ENCODE results near the gene KLHL36. TPM values are rescaled to one million over a fixed set of nuclear protein-coding genes. Genes with fewer than 3 reads are reported as not detected.

The KLHL36 gene
- total RNA-seq, 2 donors from 2014 or later, result 35.8 to 47.0 TPM

DNA sequence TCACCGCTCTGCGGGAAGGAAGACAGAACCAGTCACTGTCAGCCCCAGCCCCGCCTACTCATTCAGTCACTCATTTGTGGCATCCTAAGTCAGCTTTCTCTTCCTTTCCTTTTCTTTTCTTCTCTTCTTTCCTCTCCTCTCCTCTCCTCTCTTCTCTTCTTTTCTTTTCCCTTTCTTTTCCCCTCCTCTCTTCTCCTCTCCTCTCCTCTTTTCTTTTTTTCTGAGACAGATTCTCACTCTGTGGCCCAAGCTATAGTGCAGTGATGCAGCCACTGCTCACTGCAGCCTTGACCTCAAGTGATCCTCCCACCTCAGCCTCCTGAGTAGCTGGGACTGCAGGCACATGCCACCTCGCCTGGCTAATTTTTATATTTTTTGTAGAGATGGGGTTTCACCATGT is 10.6 kb upstream of the KLHL36 start:
- ATAC-seq (no peak), DNase-seq (no peak)
- intact Hi-C loops (cut with DNase I), result no loop called here

DNA sequence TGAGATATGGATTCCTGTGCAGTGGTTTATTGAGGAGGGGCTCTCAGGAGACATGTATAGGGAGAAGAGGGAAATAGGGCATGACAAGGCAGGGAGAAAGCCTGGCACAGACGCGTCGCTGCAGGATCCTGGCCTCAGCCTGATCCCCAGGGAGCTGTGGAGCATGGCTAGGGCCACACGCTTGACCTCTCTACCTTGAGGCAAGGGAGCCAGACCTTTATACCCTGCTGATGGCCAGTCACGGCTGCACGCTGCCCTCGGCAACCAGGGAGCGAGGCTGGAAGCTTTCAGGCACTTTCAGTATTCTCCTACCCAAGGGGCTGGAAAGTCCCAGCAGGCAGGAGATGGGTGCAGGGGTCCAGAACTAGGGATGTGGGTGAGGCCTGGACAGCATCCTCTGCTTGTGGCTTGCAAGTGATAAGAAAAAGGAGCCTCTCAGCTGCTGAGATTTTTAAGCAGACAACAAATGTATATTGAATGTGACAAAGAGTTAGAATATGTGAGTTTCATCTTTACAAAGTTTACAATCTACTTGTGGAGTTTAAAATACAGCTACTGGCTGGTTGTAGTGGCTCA is 10.0 kb upstream of the KLHL36 start:
- DNase-seq (no peak), ATAC-seq (no peak)
- intact Hi-C loops (cut with DNase I), result no loop called here

DNA sequence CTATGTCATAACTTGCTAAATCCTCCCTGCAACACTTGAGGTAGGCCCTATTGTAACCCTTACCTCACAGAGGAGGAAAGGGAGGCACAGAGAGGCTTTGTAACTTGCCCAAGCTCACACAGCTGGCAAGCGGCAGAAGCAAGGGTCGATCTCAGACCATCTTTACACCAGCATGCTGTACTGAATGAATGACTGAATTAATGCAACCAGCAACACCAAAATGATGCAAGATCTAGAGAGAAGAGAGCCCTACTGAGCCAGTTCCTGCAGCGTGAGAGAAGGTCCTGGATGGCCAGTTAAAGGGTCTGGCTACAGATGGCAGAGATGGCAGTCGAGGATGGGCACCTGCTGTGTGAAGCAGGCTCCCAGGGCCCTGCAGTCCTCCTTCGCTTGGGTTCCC is 8.2 kb upstream of the KLHL36 start:
- no peak for DNase-seq
- intact Hi-C loops (cut with DNase I), result no loop called here
- no peak for ATAC-seq

DNA sequence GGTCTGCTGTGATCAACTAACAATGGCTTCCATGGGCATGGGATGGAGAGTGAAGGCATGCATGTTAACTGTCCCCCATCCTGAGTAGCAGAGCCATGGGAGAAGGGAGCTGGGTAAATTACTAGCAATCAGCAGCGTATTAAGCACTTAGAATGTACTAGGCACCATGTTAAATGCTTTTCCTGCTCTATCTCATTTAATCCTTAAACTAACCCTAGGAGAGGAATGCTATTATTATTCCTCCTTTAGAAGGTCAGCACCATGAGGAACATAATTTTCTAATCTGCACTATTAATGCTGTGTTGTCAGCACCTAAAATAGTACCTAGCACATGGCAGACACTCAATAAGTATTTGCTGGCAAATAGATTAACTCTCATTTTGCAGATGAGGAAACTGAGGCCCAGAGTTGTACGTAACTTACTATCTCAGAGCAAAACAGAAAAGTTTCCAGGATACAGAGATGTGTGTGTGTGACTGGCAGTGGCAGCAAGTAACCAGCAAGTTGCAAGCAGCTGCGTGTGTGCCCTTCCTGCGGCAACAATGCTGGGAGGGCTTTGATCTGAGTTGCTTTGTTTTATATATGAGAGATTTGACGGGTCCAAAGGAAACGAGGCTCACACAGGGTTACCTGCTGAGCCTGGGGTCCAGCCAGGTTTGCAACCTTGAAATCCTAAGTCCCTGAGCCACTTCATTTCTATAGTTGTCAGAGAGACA is 6.5 kb upstream of the KLHL36 start:
- no peak for ATAC-seq
- intact Hi-C loops (cut with DNase I), result no loop called here

DNA sequence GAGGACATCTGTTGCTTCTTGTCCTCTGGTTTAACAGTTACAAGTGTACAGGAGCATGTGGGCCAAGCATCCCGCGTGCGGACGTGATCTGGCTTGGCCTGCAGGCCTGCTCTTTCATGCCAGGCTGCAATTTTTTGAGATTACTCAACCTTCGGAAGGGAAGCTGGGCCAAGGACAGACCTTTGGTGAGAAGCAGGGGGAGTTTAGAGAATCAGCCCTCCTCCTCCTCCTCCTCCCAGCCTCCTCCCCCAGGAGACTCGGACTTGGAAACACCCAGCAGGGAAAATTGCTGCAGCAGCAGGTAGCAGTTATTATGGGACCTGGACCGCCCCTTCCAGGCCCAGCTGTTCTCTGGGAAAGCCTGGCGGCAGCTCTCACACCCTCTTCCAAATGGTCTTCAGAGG is 5.1 kb upstream of the KLHL36 start:
- intact Hi-C loops (cut with DNase I), result no loop called here
- ATAC-seq (peak; percentile 88 to 93), DNase-seq (peak; percentile 77)

More for the DNA sequence above, 6.5 kb upstream of the KLHL36 start:
- no peak for DNase-seq

DNA sequence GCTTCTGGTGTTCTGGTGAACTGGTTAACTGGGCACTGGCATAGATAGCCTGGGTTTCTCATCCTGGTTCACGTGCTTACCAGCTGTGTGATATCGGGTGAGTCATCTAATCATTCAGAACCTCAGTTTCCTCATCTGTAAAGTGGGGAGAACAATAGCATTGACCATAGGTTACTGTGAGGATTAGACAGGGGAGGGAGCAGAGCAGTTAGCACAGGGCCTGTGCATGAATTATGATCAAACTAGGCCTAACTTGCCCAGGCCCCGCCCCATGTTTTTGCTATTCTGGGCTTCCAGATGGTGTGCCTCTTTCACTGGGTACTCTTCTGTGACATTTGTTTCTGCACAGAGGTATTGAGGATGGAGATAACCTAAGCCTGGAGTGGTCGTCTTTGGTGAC is 4.6 kb upstream of the KLHL36 start:
- intact Hi-C loops (cut with DNase I), result no loop called here
- no peak for DNase-seq
- ATAC-seq, result no peak

DNA sequence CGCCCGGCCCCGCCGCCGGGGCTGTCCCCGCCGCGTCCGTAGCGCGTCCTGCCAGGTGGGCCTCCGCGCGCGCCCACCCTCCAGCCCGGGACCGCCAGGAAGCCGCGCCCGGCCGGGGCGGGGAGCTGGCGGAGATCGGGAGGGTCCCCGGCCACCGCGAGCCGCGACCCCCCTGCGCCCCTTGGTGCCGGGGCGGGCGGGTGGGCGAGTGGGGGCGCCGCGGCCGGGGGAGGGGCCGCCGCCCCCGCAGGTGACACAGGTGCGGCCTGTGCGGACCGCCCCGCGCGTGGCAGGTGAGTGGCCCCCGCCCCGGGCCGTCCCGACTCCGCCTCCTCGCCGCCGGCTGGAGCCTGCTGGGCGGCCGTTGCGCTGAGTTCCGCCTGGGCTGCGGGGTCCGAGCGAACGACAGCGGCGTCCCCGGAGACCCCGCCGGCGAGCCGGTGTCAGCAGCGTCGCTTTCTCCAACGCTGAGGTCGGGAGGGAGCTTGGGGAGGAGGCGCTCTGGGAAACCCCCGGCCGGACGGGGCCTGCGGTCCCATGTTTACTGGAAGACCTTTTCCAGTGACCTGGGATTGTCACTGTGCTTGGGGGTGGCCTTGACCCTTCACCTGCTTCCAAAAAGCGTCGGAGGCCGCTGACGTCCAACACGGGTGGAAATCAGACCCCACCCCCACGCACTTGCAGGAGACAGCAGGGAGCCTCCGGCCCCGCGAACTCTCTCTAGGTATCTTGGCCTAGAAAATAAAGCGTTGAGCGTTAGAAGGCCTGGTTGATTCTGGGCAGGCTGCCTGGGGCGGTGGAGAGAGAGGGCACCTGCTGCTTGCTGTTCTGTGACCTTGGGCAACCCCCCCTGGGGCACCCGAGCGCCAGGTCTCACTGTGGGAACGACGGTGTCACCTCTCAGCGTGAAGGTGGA is 542 bp downstream of the KLHL36 start:
- peak; percentile 43 to 58 for ATAC-seq
- DNase-seq, result peak; percentile 52
- intact Hi-C loops (cut with DNase I), result no loop called here

DNA sequence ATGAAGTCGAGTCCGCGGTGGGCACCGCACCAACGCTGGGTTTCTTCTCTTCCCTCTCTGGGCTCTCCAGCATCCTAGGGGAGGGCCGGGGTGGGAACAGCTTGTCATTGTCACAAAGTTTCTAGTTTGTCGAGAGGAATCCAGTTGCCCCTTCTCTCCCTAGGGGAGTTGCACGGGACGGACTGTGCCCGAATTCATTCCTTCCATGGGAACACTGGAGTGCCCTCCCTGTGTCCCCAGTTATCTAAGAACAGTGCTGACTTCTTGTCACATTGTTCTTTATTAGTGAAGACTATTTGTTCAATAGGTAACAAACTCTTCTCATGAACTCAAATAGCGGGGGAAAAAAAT is 1.2 kb downstream of the KLHL36 start:
- DNase-seq (no peak), ATAC-seq (no peak)
- intact Hi-C loops (cut with DNase I), result no loop called here

DNA sequence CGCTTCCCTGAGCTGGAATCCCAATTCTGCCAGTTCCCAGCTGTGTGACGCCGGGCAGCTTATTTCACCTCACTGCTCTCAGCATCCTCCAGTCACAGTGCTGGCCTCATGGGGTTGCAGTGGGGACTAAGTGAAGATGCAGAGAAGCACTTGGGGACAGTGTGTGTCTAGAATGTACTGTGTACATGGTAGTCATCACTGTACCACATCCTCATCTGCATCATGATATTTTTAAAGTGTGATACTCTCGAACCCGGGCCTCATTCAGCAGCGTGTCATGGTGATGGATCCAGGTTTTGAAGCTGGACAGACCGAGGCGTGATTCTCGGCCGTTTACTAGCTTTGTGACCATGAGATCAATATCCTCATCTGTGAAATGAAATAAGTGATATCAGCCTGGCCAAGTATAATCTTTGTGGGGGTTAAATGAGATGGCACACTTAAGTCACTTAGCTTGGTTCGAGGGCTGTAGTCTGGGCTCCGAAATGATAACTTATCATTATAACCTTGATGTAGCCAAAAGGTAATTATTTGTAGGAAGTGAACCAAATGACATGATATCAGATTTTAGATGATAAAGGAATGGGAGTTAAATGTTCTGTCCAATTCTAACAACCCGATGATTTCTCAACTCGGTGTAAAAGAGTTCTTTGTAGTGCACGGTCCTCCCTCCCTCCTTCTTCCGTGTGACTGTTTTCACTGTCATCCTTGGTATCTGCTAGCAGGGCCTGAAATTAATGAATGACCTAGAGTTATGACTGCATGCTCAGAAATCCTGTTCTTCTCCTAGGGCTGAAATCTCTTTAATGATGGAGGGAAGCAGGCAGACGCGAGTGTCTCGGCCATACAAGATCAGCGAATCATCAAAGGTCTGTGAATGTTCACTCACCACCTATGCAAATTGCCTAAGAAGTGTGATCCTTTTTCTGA is 2.0 kb downstream of the KLHL36 start:
- no peak for DNase-seq
- ATAC-seq, result no peak
- intact Hi-C loops (cut with DNase I), result no loop called here

DNA sequence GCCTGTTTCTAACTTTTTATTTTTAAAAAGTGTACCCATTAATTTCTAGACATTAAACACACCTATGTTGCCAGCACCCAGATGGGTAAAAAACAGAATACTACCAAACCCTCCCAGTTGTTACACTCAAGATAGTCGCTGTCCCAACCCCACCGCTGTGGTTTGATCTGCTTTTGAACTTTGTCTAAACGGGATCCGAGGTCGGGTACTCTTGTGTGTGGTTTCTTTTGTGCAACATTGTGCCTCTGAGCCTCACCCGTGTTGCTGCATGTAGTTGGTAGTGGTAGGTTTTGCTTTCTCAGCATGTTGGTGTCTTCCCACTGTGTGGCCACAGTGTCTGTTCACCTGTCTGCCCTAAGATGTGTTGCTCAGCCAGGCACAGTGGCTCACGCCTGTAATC is 4.3 kb downstream of the KLHL36 start:
- ATAC-seq (no peak), DNase-seq (no peak)
- intact Hi-C loops (cut with DNase I), result no loop called here

DNA sequence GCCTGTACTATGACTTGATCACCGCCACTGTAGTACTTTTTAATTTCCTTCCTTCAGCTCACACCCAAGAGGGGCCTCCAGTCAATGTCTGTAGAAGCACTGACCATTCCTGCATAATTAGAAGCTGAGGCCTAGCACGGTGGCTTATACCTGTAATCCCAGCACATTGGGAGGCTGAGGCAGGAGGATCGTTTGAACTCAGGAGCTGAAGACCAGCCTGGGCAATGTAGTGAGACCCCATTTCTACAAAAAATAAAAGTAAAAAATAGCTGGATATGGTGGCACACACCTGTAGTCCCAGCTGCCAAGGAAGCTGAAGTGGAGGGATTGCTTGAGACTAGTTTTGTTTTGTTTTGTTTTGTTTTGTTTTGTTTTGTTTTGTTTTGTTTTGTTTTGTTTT is 5.9 kb downstream of the KLHL36 start:
- ATAC-seq (no peak), DNase-seq (no peak)
- intact Hi-C loops (cut with DNase I), result no loop called here

DNA sequence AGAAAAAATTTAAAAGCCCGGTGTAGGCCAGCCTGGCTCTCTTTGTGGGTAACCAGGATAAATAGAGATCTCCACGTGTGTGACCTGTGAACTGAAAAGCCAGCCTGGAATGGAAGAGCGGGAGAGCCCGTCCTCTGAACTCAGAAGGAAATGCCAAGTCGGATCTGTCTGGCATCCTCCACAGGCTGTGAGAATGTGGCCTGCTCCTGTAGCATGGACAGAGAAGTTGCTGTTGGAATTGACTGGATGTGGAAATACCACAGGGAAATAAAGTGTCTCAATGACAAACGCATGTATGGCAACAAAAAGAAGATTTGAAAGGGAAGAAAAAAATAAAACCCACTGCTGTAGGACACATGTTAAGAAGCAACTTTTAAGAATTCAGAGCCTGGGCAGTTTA is 6.7 kb downstream of the KLHL36 start:
- DNase-seq (no peak), ATAC-seq (peak in 1 of 2 donors; percentile 66)
- intact Hi-C loops (cut with DNase I), result no loop called here

DNA sequence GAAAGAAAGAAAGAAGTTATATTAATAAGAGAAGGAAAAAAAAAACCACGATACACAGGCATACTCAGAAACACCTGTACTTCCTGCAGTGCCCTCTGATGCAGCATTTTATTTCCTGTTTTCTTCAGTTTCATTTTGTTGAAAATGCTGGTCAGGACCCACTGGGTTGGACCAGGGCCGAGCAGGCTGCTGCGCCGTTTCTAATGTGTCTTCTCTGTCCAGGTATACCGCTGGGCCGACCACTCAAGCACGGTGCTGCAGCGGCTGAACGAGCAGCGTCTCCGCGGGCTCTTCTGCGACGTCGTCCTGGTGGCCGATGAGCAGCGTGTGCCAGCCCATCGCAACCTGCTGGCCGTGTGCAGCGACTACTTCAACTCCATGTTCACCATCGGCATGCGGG is 8.3 kb downstream of the KLHL36 start:
- no peak for ATAC-seq
- intact Hi-C loops (cut with DNase I), result no loop called here
- DNase-seq, result no peak

DNA sequence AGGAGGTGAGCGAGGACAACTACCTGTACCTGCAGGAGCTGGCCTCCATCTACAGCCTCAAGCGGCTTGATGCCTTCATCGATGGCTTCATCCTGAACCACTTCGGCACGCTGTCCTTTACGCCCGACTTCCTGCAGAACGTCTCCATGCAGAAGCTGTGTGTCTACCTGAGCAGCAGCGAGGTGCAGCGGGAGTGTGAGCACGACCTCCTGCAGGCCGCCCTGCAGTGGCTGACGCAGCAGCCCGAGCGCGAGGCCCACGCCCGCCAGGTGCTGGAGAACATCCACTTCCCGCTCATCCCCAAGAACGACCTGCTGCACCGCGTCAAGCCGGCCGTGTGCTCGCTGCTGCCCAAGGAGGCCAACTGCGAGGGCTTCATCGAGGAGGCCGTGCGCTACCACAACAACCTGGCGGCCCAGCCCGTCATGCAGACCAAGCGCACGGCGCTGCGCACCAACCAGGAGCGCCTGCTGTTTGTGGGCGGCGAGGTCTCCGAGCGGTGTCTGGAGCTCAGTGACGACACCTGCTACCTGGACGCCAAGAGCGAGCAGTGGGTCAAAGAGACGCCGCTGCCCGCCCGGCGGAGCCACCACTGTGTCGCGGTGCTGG is 9.0 kb downstream of the KLHL36 start:
- no peak for DNase-seq
- no peak for ATAC-seq
- intact Hi-C loops (cut with DNase I), result no loop called here

DNA sequence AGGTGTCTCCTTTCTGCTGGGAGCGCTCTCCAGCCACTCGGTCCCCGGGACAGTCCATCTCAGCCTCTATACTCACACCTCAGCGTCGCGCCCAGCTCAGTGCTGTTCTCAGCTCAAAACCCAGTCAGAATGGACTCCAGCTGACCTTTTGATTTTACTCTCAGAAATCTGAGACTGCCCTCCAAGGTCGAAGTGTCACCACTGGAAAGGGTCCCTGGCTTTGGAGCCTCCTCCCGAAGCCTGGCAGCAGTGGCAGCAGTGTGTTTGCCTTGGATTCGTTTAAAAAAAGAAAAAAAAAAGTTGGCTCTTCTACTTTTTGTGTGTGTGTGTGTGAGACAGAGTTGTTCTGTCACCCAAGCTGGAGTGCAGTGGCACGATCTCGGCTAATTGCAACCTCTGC is 10.4 kb downstream of the KLHL36 start:
- DNase-seq (no peak), ATAC-seq (no peak)
- intact Hi-C loops (cut with DNase I), result no loop called here

DNA sequence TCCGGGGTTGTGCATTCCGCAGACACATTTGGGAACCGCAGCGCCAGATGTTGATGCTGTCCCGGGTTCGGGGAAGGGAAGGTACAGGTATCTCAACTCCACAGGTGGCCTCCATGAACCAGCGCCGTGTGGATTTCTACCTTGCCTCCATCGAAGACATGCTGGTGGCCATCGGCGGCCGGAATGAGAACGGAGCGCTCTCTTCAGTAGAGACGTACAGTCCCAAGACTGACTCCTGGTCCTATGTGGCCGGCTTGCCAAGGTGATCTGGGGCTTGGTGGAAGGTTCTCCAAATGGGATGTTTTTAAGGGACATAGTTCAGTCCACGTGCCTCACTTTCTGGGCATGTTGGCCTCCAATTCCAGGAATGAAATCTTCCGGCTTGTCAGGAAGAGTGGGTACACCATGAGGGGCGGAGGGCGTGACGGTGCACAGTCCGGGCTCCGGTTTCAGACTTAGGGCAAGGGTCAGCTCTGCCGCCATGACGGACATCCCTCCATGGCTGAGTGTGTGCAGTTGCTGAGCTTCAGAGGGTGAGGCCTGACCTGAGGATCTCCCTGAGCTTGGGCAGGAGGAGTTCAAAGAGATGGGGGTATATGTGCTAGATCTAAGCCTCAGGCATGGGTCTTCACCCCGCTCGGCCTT is 11.5 kb downstream of the KLHL36 start:
- ATAC-seq (no peak), DNase-seq (no peak)
- intact Hi-C loops (cut with DNase I), result no loop called here

DNA sequence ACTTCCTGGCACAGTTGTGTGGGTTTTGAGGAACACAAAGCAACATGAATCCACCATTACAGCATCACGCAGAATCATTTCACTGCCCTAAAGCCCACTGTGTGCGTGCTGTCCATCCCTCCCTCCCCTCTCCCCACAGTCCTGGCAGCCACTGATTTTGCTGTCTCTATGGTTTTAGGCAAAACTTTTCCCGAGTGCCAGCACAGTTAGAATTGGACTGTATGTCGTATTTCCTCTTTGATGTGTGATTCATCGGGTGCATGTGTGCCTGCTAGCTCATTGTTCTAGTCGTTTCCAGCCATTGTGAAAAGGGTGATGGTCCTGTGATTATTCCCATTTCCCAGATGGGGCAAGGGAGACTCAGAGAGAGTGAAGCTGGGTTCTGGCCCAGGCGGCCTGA is 12.7 kb downstream of the KLHL36 start:
- DNase-seq (no peak), ATAC-seq (no peak)
- intact Hi-C loops (cut with DNase I), result no loop called here

DNA sequence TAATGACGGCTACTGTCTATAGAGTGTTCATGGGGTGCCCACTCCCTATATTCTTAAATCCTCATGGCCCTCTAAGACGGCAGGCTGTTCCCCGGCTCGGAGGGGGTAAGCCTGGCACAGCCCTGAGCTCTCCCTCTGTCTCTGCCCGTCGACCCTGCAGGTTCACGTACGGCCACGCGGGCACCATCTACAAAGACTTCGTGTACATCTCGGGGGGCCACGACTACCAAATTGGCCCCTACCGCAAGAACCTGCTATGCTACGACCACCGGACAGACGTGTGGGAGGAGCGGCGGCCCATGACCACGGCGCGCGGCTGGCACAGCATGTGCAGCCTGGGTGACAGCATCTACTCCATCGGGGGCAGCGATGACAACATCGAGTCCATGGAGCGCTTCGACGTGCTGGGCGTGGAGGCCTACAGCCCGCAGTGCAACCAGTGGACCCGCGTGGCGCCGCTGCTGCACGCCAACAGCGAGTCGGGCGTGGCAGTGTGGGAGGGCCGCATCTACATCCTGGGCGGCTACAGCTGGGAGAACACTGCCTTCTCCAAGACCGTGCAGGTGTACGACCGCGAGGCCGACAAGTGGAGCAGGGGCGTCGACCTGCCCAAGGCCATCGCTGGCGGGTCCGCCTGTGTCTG is 13.2 kb downstream of the KLHL36 start:
- intact Hi-C loops (cut with DNase I), result no loop called here
- DNase-seq, result no peak
- no peak for ATAC-seq

Measured in left cardiac atrium (tissue), 4 donors.